ENCODE measurements around the gene NID1.

DNA sequence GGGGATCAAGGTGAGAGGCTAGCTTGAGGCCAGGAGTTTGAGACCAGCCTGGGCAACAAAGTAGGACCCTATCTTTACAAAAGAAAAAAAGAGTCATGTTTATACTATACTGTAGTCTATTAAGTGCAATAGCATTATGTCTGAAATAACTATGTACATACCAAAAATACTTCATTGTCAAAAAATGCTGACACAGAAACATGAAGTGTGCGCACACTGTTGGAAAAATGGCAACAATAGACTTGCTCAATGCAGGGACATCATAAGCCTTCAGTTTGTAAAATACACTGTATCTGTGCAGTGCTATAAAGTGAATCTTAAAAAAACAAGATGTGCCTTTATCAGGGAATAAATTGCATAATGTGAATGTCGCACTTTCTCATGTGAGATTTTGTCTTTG, 14.1 kb upstream of the NID1 start:
- TF ChIP-seq, protein P1, sequence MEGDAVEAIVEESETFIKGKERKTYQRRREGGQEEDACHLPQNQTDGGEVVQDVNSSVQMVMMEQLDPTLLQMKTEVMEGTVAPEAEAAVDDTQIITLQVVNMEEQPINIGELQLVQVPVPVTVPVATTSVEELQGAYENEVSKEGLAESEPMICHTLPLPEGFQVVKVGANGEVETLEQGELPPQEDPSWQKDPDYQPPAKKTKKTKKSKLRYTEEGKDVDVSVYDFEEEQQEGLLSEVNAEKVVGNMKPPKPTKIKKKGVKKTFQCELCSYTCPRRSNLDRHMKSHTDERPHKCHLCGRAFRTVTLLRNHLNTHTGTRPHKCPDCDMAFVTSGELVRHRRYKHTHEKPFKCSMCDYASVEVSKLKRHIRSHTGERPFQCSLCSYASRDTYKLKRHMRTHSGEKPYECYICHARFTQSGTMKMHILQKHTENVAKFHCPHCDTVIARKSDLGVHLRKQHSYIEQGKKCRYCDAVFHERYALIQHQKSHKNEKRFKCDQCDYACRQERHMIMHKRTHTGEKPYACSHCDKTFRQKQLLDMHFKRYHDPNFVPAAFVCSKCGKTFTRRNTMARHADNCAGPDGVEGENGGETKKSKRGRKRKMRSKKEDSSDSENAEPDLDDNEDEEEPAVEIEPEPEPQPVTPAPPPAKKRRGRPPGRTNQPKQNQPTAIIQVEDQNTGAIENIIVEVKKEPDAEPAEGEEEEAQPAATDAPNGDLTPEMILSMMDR (IDR thresholded peaks at IDR 0.05) = no peak
- TF ChIP-seq POLR2A (IDR thresholded peaks at IDR 0.05) = no peak
